H9 (cell line): ENCODE measurements around the gene RPL26. TPM values are rescaled to one million over a fixed set of nuclear protein-coding genes. Genes with fewer than 3 reads are reported as not detected.

Experiments
- DNase-seq: peaks from one replicate; pipeline ENCODE4 v3.0.0-alpha.2; 2017
- H2AFZ ChIP-seq: one replicate; pipeline ENCODE4 v1.6.1; 2013; ENCODE audit warnings: mild to moderate bottlenecking, low read length, control low read depth, moderate library complexity
- H2AK5ac ChIP-seq: 2 replicates; pipeline ENCODE4 v1.6.1; 2013; ENCODE audit warnings: low read length, control low read depth, mixed read lengths; ENCODE audit not compliant: insufficient read length
- H2BK120ac ChIP-seq: one replicate; pipeline ENCODE4 v1.6.1; 2013; ENCODE audit warnings: low read depth, mild to moderate bottlenecking, low read length, control low read depth, inconsistent platforms; ENCODE audit not compliant: poor library complexity, severe bottlenecking
- H2BK12ac ChIP-seq: 2 replicates; pipeline ENCODE4 v1.6.1; 2013; ENCODE audit warnings: low read length, control low read depth, mixed read lengths, low read depth; ENCODE audit not compliant: insufficient read length
- H2BK15ac ChIP-seq: 2 replicates; pipeline ENCODE4 v1.6.1; 2013; ENCODE audit warnings: low read depth, low read length, control low read depth
- H2BK20ac ChIP-seq: one replicate; pipeline ENCODE4 v1.6.1; 2013; ENCODE audit warnings: low read depth, mild to moderate bottlenecking, low read length, control low read depth, inconsistent platforms; ENCODE audit not compliant: poor library complexity, severe bottlenecking
- H2BK5ac ChIP-seq: 2 replicates; pipeline ENCODE4 v1.6.1; 2013; ENCODE audit warnings: low read length, control low read depth, mixed read lengths; ENCODE audit not compliant: insufficient read length
- H3K14ac ChIP-seq: 2 replicates; pipeline ENCODE4 v1.6.1; 2013; ENCODE audit warnings: low read length, control low read depth; ENCODE audit not compliant: insufficient read depth
- H3K18ac ChIP-seq: 2 replicates; pipeline ENCODE4 v1.6.1; 2013; ENCODE audit warnings: low read depth, mild to moderate bottlenecking, mixed read lengths, low read length, control low read depth; ENCODE audit not compliant: insufficient read length
- H3K23ac ChIP-seq: 2 replicates; pipeline ENCODE4 v1.6.1; 2013; ENCODE audit warnings: low read length, control low read depth, mixed read lengths, low read depth; ENCODE audit not compliant: insufficient read length
- H3K23me2 ChIP-seq: 2 replicates; pipeline ENCODE4 v1.6.1; 2013; ENCODE audit warnings: low read depth, mild to moderate bottlenecking, mixed read lengths, low read length, control low read depth; ENCODE audit not compliant: insufficient read length, poor library complexity, severe bottlenecking
- H3K27ac ChIP-seq: 2 replicates; pipeline ENCODE4 v1.5.1; 2013; ENCODE audit warnings: low read length, control low read depth, mixed read lengths, low read depth; ENCODE audit not compliant: insufficient read length
- H3K27me3 ChIP-seq: 2 replicates; pipeline ENCODE4 v1.6.1; 2013; ENCODE audit warnings: low read length, control low read depth, inconsistent platforms; ENCODE audit not compliant: insufficient read depth
- H3K4ac ChIP-seq: 2 replicates; pipeline ENCODE4 v1.6.1; 2013; ENCODE audit warnings: low read depth, mild to moderate bottlenecking, control low read depth, inconsistent platforms, low read length, moderate library complexity
- H3K4me1 ChIP-seq: 2 replicates; pipeline ENCODE4 v1.6.1; 2013; ENCODE audit warnings: low read length, control low read depth, inconsistent platforms; ENCODE audit not compliant: insufficient read depth
- H3K4me2 ChIP-seq: 2 replicates; pipeline ENCODE4 v1.6.1; 2013; ENCODE audit warnings: low read length, control low read depth, mixed read lengths; ENCODE audit not compliant: insufficient read length, insufficient read depth
- H3K56ac ChIP-seq: 2 replicates; pipeline ENCODE4 v1.6.1; 2013; ENCODE audit warnings: low read depth, mild to moderate bottlenecking, mixed read lengths, low read length, control low read depth; ENCODE audit not compliant: insufficient read length
- H3K79me1 ChIP-seq: 2 replicates; pipeline ENCODE4 v1.6.1; 2013; ENCODE audit warnings: low read depth, mild to moderate bottlenecking, moderate library complexity, low read length, control low read depth, inconsistent platforms; ENCODE audit not compliant: insufficient read depth, poor library complexity, severe bottlenecking
- H3K79me2 ChIP-seq: 2 replicates; pipeline ENCODE4 v1.6.1; 2013; ENCODE audit warnings: low read length, control low read depth, inconsistent platforms; ENCODE audit not compliant: insufficient read depth
- H3K9ac ChIP-seq: 2 replicates; pipeline ENCODE4 v1.6.1; 2013; ENCODE audit warnings: low read length, control low read depth, mixed read lengths; ENCODE audit not compliant: insufficient read length; ENCODE audit errors: extremely low read depth
- H3K9me3 ChIP-seq: one replicate; pipeline ENCODE4 v1.6.1; 2013; ENCODE audit warnings: low read depth, low read length, inconsistent platforms; ENCODE audit not compliant: control insufficient read depth
- H3T11ph ChIP-seq: one replicate; pipeline ENCODE4 v1.6.1; 2013; ENCODE audit warnings: mild to moderate bottlenecking, low read length, control low read depth, inconsistent platforms
- H4K20me1 ChIP-seq: one replicate; pipeline ENCODE4 v1.6.1; 2013; ENCODE audit not compliant: control insufficient read depth, insufficient read length, insufficient read depth
- H4K5ac ChIP-seq: 2 replicates; pipeline ENCODE4 v1.6.1; 2013; ENCODE audit warnings: low read depth, mild to moderate bottlenecking, mixed read lengths, low read length, control low read depth; ENCODE audit not compliant: insufficient read length
- H4K8ac ChIP-seq: replicated peaks from 2 replicates; pipeline ENCODE4 v1.6.1; 2013; ENCODE audit warnings: low read length, control low read depth, mixed read lengths, low read depth; ENCODE audit not compliant: insufficient read length
- H4K91ac ChIP-seq: 2 replicates; pipeline ENCODE4 v1.6.1; 2013; ENCODE audit warnings: low read depth, mild to moderate bottlenecking, moderate library complexity, mixed read lengths, low read length, control low read depth; ENCODE audit not compliant: insufficient read length
- H3K27ac Mint-ChIP-seq, 3 experiments: 2 replicates in 2 of 3; 3 replicates in 1 of 3; pipeline ENCODE4 v1.8.0; 2020 to 2021; ENCODE audit warnings: mixed read lengths in 3 of 3, mild to moderate bottlenecking in 1 of 3, moderate library complexity in 1 of 3
- H3K27me3 Mint-ChIP-seq: 2 replicates; pipeline ENCODE4 v1.8.0; 2021; ENCODE audit warnings: low read depth, mild to moderate bottlenecking, moderate library complexity, mixed read lengths
- H3K36me3 Mint-ChIP-seq, 3 experiments: 2 replicates in 2 of 3; 3 replicates in 1 of 3; pipeline ENCODE4 v1.8.0; 2020 to 2021; ENCODE audit warnings: low read depth in 3 of 3, mixed read lengths in 3 of 3; ENCODE audit not compliant: insufficient read depth in 1 of 3
- H3K4me1 Mint-ChIP-seq, 2 experiments: 2 replicates each; pipeline ENCODE4 v1.8.0; 2020; ENCODE audit warnings: mixed read lengths in 2 of 2
- H3K4me3 Mint-ChIP-seq, 2 experiments: 2 replicates in 1 of 2; 3 replicates in 1 of 2; pipeline ENCODE4 v1.8.0; 2020 to 2021; ENCODE audit warnings: mild to moderate bottlenecking in 2 of 2, mixed read lengths in 2 of 2, moderate library complexity in 1 of 2
- H3K9me3 Mint-ChIP-seq, 2 experiments: 2 replicates in 1 of 2; 3 replicates in 1 of 2; pipeline ENCODE4 v1.8.0; 2020; ENCODE audit warnings: mild to moderate bottlenecking in 2 of 2, mixed read lengths in 2 of 2, moderate library complexity in 1 of 2
- CTCF ChIP-seq: fragments of 200-600 bp; sonication (generic); conservative IDR thresholded peaks from 3 replicates; pipeline ENCODE4 v1.8.0; 2021; ENCODE audit warnings: antibody characterized with exemption, mild to moderate bottlenecking
- WGBS: extraction: QIAGEN DNeasy Blood & Tissue Kit; methylation state at CpG from one replicate; pipeline ENCODE4 v1.1.7; 2013; ENCODE audit warnings: missing lambda C conversion rate, low lambda C conversion rate, mixed read lengths; ENCODE audit not compliant: insufficient read length; ENCODE audit errors: extremely low coverage; 5-methylcytosine and 5-hydroxymethylcytosine counted together
- total RNA-seq: library from RNA; stranded (reverse); gene quantifications from 2 replicates; pipeline ENCODE4 v1.2.1, GENCODE V29; 2021

Gene RPL26
- total RNA-seq, 1 experiment from 2014 or later = 2,434 TPM

DNA sequence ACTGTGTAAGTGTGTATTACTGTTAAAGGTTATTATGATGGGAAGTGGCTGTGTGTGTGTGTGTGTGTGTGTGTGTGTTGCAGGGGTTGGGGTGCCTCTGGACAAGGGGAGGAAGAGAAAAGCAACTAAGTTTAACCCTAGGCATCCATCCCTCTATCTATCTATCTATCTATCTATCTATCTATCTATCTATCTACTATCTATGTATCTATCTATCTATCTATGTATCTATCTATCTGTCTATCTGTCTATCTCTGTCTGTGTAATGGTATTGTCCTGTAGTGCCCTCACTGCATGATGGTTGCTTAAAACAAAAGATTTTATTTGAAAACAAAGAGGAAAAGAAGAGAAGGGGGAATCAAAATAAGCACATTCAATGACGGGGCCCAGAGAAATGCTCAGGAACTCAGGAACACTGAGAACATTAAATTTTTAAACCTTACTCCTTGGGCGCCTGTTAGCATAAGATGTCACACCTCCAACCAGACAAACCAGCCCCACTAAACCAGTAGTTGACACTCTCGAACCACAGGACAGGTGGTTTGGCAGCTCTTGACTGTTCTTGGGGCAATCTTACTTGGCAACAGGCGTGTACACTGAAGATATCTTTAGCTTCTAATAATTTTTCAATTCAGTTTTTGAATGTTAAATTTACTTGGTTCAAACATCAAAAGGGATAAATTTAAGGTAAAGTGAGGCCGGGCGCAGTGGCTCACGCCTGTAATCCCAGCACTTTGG is 5.1 kb upstream of the RPL26 start:
- Histone ChIP-seq H4K20me1 (no peaks in the 10 kb centered on the region), H2BK15ac (no peak overlapping the region), H3K18ac (no peak overlapping the region), H2BK5ac (no peak overlapping the region), H3K14ac (no peak overlapping the region), H3K27me3 (no peaks in the 10 kb centered on the region), H3K4me1 (no peaks in the 10 kb centered on the region), H2AFZ (no peak overlapping the region), H3K4me2 (no peak overlapping the region), H4K8ac (no peak overlapping the region), H3K4ac (no peak overlapping the region), H3K79me1 (no peaks in the 10 kb centered on the region), H3K79me2 (no peaks in the 10 kb centered on the region), H3K56ac (no peak overlapping the region), H4K5ac (no peak overlapping the region), H2BK20ac (no peak overlapping the region), H3K23ac (no peak overlapping the region), H2BK120ac (no peak overlapping the region), H3K9me3 (no peaks in the 10 kb centered on the region), H3K27ac (no peak overlapping the region), H3K23me2 (no peaks in the 10 kb centered on the region), H2BK12ac (no peak overlapping the region), H2AK5ac (no peak overlapping the region), H3T11ph (no peak overlapping the region), H4K91ac (no peak overlapping the region), H3K9ac (no peak overlapping the region)
- no CpG with 5 or more reads among the region's 7 CpGs for WGBS
- no peak overlapping the region for H3K27ac Mint-ChIP-seq
- no peaks in the 10 kb centered on the region; a peak in 1 of 5 replicates for H3K9me3 Mint-ChIP-seq
- no peak for DNase-seq
- H3K27me3 Mint-ChIP-seq = peaks cover 2% of the 10 kb centered on the region; the same call in 1 of the 2 replicates
- H3K4me3 Mint-ChIP-seq = no peak overlapping the region; a peak in 2 of 5 replicates
- H3K36me3 Mint-ChIP-seq = no peaks in the 10 kb centered on the region; a peak in 4 of 7 replicates
- no peak for TF ChIP-seq CTCF
- H3K4me1 Mint-ChIP-seq = peaks cover 15 to 24% of the 10 kb centered on the region in 2 experiments
